NB4 (cell line): ENCODE data around the gene ENOX1.

Source experiments
- POLR2A ChIP-seq: IDR thresholded peaks from 2 replicates; pipeline ENCODE4 v1.6.1; 2011; ENCODE audit warnings: mild to moderate bottlenecking; ENCODE audit not compliant: insufficient read length; ENCODE audit errors: extremely low read depth
- TF ChIP-seq, protein P1 (sequence below): IDR thresholded peaks from one replicate; pipeline ENCODE4 v1.5.1; 2012; ENCODE audit warnings: low read depth, low read length
- TF ChIP-seq, protein P2 (sequence below): IDR thresholded peaks from 2 replicates; pipeline ENCODE4 v1.6.1; 2011; ENCODE audit warnings: low read depth, low read length

DNA sequence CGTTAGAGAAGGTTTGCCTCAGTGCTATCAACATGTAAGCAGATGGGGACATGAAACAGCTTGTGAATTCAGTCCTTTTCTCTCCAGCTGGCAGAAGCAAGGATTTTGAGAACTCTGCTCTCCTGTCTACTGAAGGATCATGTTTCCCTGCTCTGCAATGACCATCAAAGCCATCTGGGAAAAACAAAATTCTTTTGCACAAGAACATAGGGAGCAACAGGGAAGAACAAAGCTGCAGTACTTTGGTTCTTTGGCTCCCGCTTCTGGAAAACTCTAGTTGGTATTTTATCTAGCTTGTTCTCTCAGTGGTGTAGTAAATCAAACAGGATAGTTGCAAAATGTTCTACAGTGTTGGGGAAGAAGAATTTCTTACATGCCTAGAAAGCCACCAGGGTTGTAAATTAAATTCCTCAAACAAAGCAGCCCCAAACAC lies 270.4 kb downstream of the ENOX1 start:
- TF ChIP-seq, protein P1, sequence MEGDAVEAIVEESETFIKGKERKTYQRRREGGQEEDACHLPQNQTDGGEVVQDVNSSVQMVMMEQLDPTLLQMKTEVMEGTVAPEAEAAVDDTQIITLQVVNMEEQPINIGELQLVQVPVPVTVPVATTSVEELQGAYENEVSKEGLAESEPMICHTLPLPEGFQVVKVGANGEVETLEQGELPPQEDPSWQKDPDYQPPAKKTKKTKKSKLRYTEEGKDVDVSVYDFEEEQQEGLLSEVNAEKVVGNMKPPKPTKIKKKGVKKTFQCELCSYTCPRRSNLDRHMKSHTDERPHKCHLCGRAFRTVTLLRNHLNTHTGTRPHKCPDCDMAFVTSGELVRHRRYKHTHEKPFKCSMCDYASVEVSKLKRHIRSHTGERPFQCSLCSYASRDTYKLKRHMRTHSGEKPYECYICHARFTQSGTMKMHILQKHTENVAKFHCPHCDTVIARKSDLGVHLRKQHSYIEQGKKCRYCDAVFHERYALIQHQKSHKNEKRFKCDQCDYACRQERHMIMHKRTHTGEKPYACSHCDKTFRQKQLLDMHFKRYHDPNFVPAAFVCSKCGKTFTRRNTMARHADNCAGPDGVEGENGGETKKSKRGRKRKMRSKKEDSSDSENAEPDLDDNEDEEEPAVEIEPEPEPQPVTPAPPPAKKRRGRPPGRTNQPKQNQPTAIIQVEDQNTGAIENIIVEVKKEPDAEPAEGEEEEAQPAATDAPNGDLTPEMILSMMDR = no peak
- no peak for TF ChIP-seq POLR2A
- TF ChIP-seq, protein P2, sequence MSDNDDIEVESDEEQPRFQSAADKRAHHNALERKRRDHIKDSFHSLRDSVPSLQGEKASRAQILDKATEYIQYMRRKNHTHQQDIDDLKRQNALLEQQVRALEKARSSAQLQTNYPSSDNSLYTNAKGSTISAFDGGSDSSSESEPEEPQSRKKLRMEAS = no peak
